Measurements from ENCODE around the gene HGS. TPM values are rescaled to one million over a fixed set of nuclear protein-coding genes. Genes with fewer than 3 reads are reported as not detected.
"Not testable (repeated sequence)": the region's sequence is repeated elsewhere in the genome, so short reads cannot be mapped to it uniquely, and the experiment has no call there.

The HGS gene
- total RNA-seq, 2 donors from 2014 or later: 60.7 to 66.9 TPM

GRCh38 chr17:81734405-81735263, 50.8 kb downstream of the HGS start:
- TF ChIP-seq CTCF (IDR thresholded peaks at IDR 0.05): no peak
- no peak for TF ChIP-seq POLR2A (IDR thresholded peaks at IDR 0.05)
- 58 to 61% methylated on average over 11 to 30 of the region's 35 CpGs for WGBS, 2 donors
- Histone ChIP-seq H3K36me3 (replicated peaks in 1 of 2; ENCODE audit: insufficient read depth in 1 of 2, low read depth in 2 of 2) (no peaks in the 10 kb centered on the region), H3K27ac (no peak overlapping the region), H3K27me3 (no peaks in the 10 kb centered on the region), H3K4me3 (no peak overlapping the region), H3K9me3 (no peaks in the 10 kb centered on the region), H3K4me1 (peaks cover 28% of the 10 kb centered on the region)
- intact Hi-C loops (cut with DNase I): no loop called here
- DNase-seq (peak in 2 of 4 donors; percentile 23 to 30), ATAC-seq (no peak)

- Histone ChIP-seq H3K4me1 (peaks cover 28% of the 10 kb centered on the region), H3K36me3 (replicated peaks in 1 of 2; ENCODE audit: insufficient read depth in 1 of 2, low read depth in 2 of 2) (no peaks in the 10 kb centered on the region), H3K4me3 (no peak overlapping the region), H3K27me3 (no peaks in the 10 kb centered on the region), H3K27ac (no peak overlapping the region), H3K9me3 (no peaks in the 10 kb centered on the region)
- ATAC-seq (no peak), DNase-seq (peak; percentile 14 to 57 (median 33))
- TF ChIP-seq POLR2A (IDR thresholded peaks at IDR 0.05) (no peak), CTCF (IDR thresholded peaks at IDR 0.05) (no peak)
- 19 to 39% methylated on average over 4 to 26 of the region's 30 CpGs for WGBS, 2 donors
- intact Hi-C loops (cut with DNase I): no loop called here
These were observed 51.7 kb downstream of the HGS start for GRCh38 chr17:81735264-81736102.

- 84 to 88% methylated on average over 26 to 31 of the region's 31 CpGs for WGBS, 2 donors
- no peak overlapping the region for H3K4me3 ChIP-seq
- peaks cover 19% of the 10 kb centered on the region for H3K4me1 ChIP-seq
- ATAC-seq (no peak), DNase-seq (no peak)
- intact Hi-C loops (cut with DNase I): no loop called here
- H3K27ac ChIP-seq: no peak overlapping the region
- no peaks in the 10 kb centered on the region for H3K9me3 ChIP-seq
- no peaks in the 10 kb centered on the region for H3K36me3 ChIP-seq (replicated peaks in 1 of 2; ENCODE audit: insufficient read depth in 1 of 2, low read depth in 2 of 2)
- peaks cover 0 to 5% of the 10 kb centered on the region in 2 donors for H3K27me3 ChIP-seq
- TF ChIP-seq CTCF (IDR thresholded peaks at IDR 0.05) (no peak), POLR2A (IDR thresholded peaks at IDR 0.05) (no peak)
These were observed 54.4 kb downstream of the HGS start for GRCh38 chr17:81737947-81738800.

GRCh38 chr17:81738801-81739393, 55.1 kb downstream of the HGS start:
- intact Hi-C loops (cut with DNase I): no loop called here
- no peak overlapping the region for H3K4me3 ChIP-seq
- H3K9me3 ChIP-seq: no peaks in the 10 kb centered on the region
- ATAC-seq (no peak), DNase-seq (no peak)
- peaks cover 13% of the 10 kb centered on the region for H3K4me1 ChIP-seq
- H3K27ac ChIP-seq: no peak overlapping the region
- no peaks in the 10 kb centered on the region for H3K36me3 ChIP-seq (replicated peaks in 1 of 2; ENCODE audit: insufficient read depth in 1 of 2, low read depth in 2 of 2)
- TF ChIP-seq CTCF (IDR thresholded peaks at IDR 0.05): no peak
- TF ChIP-seq POLR2A (IDR thresholded peaks at IDR 0.05): no peak
- peaks cover 0 to 5% of the 10 kb centered on the region in 2 donors for H3K27me3 ChIP-seq
- 75 to 92% methylated on average over 16 to 27 of the region's 27 CpGs for WGBS, 2 donors

GRCh38 chr17:81739593-81739992, 55.8 kb downstream of the HGS start:
- H3K9me3 ChIP-seq; H3K27ac ChIP-seq; DNase-seq; intact Hi-C loops (cut with DNase I); H3K27me3 ChIP-seq; ATAC-seq; H3K36me3 ChIP-seq (replicated peaks in 1 of 2; ENCODE audit: insufficient read depth in 1 of 2, low read depth in 2 of 2); H3K4me1 ChIP-seq; H3K4me3 ChIP-seq: not testable (repeated sequence)
- WGBS, 2 donors: 87 to 96% methylated on average over 5 to 8 of the region's 8 CpGs

All from body of pancreas (tissue), 4 donors.